Stimulated activated CD8-positive, alpha-beta memory T cell treated with anti-CD3 and anti-CD28 coated beads, Interleukin-7, amount 100 ng/mL, for 4 hours (primary cell): ENCODE data around the gene RABEP2.
"Not testable (repeated sequence)": the region's sequence is repeated elsewhere in the genome, so short reads cannot be mapped to it uniquely, and the experiment has no call there.

Source experiments
- DNase-seq, 2 donors: peaks; one replicate each; pipeline ENCODE4 v3.0.0-alpha.2; 2020; ENCODE audit warnings: low read depth in 2 of 2

Gene RABEP2

GRCh38 chr16:28932339-28933141 lies 7.5 kb upstream of the RABEP2 start:
- DNase-seq = no peak

- DNase-seq = no peak
These were observed 6.8 kb upstream of the RABEP2 start, which contains the start of gene CD19 for GRCh38 chr16:28931801-28932225. Gene CD19 (plus strand): TSS chr16:28931971. CDS start chr16:28932001, 30 bp downstream.

- DNase-seq = no peak
These were observed 5.6 kb upstream of the RABEP2 start for GRCh38 chr16:28930652-28931051.

GRCh38 chr16:28930203-28930602 lies 5.2 kb upstream of the RABEP2 start:
- no peak for DNase-seq

- DNase-seq = no peak
These were observed 2.8 kb upstream of the RABEP2 start for GRCh38 chr16:28927815-28928214.

GRCh38 chr16:28926284-28926683 lies 1.2 kb upstream of the RABEP2 start:
- not testable (repeated sequence) for DNase-seq

GRCh38 chr16:28925386-28926228 lies 569 bp upstream of the RABEP2 start:
- DNase-seq = peak; percentile 66 to 70

GRCh38 chr16:28924399-28924761 lies 658 bp downstream of the RABEP2 start:
- no peak for DNase-seq

- no peak for DNase-seq
These were observed 1.2 kb downstream of the RABEP2 start for GRCh38 chr16:28923652-28924398.

- DNase-seq = no peak
These were observed 1.8 kb downstream of the RABEP2 start for GRCh38 chr16:28923231-28923587.

GRCh38 chr16:28918698-28919097 lies 6.3 kb downstream of the RABEP2 start:
- no peak for DNase-seq

GRCh38 chr16:28917095-28917494 lies 7.9 kb downstream of the RABEP2 start:
- DNase-seq = no peak

GRCh38 chr16:28915181-28915580 lies 9.9 kb downstream of the RABEP2 start:
- no peak for DNase-seq

GRCh38 chr16:28913946-28914724 lies 10.9 kb downstream of the RABEP2 start:
- no peak for DNase-seq

- DNase-seq = no peak
These were observed 12.5 kb downstream of the RABEP2 start for GRCh38 chr16:28912558-28912957.

GRCh38 chr16:28910086-28911031 lies 14.7 kb downstream of the RABEP2 start:
- no peak for DNase-seq

- no peak for DNase-seq
These were observed 19.2 kb downstream of the RABEP2 start for GRCh38 chr16:28905800-28906372.

- no peak for DNase-seq
These were observed 19.7 kb downstream of the RABEP2 start for GRCh38 chr16:28905229-28905754.

- no peak for DNase-seq
These were observed 20.2 kb downstream of the RABEP2 start for GRCh38 chr16:28904828-28905227.

GRCh38 chr16:28904363-28904762 lies 20.7 kb downstream of the RABEP2 start:
- DNase-seq = no peak
